ENCODE data around the gene PIGR.

- TF ChIP-seq POLR2A (IDR thresholded peaks at IDR 0.05; ENCODE audit: low read depth, low read length) (no peak), POLR2AphosphoS5 (IDR thresholded peaks at IDR 0.05; ENCODE audit: low read depth, low read length) (no peak)
These were observed 60.8 kb downstream of the PIGR start for GRCh38 chr1:206885341-206886060.
